ENCODE results near the gene PTH2R.

- TF ChIP-seq EP300 (IDR thresholded peaks at IDR 0.05; ENCODE audit: borderline replicate concordance in 1 of 2, low read depth in 1 of 2, low read length in 1 of 2): no peak
- TF ChIP-seq JUND (IDR thresholded peaks at IDR 0.05): no peak
- no peak for TF ChIP-seq RCOR1 (IDR thresholded peaks at IDR 0.05; ENCODE audit: low read length)
- TF ChIP-seq USF2 (IDR thresholded peaks at IDR 0.05; ENCODE audit: borderline replicate concordance, low read depth, low read length): no peak
- TF ChIP-seq, protein P1, sequence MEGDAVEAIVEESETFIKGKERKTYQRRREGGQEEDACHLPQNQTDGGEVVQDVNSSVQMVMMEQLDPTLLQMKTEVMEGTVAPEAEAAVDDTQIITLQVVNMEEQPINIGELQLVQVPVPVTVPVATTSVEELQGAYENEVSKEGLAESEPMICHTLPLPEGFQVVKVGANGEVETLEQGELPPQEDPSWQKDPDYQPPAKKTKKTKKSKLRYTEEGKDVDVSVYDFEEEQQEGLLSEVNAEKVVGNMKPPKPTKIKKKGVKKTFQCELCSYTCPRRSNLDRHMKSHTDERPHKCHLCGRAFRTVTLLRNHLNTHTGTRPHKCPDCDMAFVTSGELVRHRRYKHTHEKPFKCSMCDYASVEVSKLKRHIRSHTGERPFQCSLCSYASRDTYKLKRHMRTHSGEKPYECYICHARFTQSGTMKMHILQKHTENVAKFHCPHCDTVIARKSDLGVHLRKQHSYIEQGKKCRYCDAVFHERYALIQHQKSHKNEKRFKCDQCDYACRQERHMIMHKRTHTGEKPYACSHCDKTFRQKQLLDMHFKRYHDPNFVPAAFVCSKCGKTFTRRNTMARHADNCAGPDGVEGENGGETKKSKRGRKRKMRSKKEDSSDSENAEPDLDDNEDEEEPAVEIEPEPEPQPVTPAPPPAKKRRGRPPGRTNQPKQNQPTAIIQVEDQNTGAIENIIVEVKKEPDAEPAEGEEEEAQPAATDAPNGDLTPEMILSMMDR (IDR thresholded peaks at IDR 0.05): no peak
- no peak for TF ChIP-seq TEAD4 (IDR thresholded peaks at IDR 0.05; ENCODE audit: borderline replicate concordance, insufficient read depth)
- no peak for TF ChIP-seq YY1 (IDR thresholded peaks at IDR 0.05; ENCODE audit: low read depth)
- TF ChIP-seq RXRA (IDR thresholded peaks at IDR 0.05; ENCODE audit: borderline replicate concordance, low read depth): no peak
Measured at GRCh38 chr2:208426412-208427045, 19.9 kb downstream of the PTH2R start.
